Dermis microvascular lymphatic vessel endothelial cell (primary cell): Measurements from ENCODE around the gene KLHL1. TPM values are rescaled to one million over a fixed set of nuclear protein-coding genes. Genes with fewer than 3 reads are reported as not detected.

Experiments used
- DNase-seq, 2 donors: peaks; one replicate each; pipeline versions ENCODE4 v3.0.0 to v3.0.0-alpha.2; 2010; ENCODE audit warnings: low read depth in 2 of 2
- total RNA-seq: library from RNA; depleted of rRNA; stranded (reverse); fragments of >200 nt; gene quantifications from 2 replicates; pipeline ENCODE4 v1.2.1, GENCODE V29; 2014

KLHL1 gene
- total RNA-seq, 1 donor from 2014 or later: not detected

DNA sequence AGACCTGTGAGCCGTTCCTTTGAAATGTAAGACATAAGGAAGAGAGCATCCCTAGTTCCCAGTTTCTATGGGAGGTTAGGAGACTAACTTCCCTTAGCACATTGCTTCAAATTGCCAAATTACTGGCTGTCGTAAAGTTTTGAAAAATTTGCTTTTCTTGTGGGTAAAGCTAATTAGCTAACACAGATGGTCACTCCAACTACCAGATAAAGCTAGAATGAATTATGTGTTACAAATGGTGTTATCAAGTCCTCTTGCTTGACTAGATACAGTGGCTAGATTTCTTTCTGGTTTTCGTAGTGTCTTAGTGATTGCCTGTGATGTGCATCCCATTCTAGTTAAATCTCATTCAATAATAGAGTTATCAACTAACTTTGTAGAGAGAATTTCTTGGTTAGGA lies 417.3 kb downstream of the KLHL1 start:
- DNase-seq: no peak

DNA sequence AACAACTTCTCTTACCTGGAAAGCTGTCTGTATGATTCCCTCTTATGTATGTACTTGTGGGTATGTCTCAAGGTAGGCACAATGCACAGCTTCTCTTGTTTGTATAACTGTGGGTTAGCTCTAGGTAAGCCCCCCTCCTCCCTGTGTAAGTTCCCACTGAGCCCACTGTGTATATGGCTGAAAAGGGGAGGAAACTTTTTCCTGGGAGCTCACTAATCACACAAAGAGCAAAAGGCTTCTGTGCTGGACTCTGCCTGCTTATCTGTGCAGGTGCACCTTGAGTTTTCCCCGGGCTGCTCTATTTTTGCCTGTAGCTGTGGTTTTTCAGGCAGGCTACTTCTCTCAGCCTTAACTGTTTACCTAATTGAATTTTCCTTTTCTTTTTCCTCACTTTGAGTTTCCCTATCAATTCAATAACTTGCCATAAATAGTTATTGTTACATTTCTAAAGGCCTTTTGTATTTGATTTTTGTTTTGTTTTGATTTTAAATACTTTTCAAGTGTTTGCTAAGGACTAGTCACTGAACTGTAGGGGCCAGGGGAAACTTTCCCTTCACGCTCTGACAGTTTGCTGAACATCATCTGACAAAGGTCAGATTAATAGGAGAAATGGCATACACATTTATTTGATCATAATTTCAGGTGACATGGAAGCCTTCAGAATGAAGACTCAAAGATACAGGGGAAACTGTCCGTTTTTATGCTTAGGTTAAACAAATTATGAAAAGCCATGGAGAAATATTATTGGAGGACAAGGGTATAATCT lies 424.1 kb downstream of the KLHL1 start:
- DNase-seq: no peak

DNA sequence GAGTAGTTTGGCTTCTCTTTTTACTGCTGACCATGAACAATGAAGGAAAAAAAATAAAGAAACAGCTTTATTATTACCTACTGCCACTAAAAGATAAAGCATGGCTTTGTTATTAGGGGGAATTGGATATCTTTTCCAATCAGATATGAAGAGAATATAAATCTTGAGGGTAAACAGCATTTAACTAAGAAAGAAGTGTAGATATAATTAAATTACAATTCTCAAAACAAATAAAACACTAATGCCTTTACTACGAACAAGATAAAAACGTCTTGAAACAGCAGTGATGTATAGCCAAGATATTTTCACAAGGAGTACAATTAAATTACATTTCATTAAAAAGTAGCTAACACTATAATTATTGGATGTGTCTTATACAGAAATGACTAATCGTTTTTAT lies 426.5 kb downstream of the KLHL1 start:
- DNase-seq: no peak

DNA sequence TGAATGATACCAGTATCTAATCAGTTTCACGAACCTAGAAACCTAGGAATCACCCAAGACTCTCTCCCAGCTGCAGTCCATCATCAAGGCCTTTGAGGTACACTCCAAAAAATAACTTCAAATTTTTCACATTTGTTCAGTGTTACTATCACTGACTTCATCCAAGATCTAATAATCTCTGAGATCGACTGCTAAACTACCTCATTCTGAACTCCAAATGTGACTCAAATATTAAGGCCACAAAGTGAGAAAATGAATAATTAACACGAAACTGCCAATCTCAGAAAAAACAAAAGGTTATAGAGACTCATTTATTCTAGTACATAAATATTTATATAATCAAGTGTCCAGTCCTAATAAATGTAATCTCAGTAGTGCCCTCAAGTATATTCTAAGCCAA lies 430.9 kb downstream of the KLHL1 start:
- no peak for DNase-seq

DNA sequence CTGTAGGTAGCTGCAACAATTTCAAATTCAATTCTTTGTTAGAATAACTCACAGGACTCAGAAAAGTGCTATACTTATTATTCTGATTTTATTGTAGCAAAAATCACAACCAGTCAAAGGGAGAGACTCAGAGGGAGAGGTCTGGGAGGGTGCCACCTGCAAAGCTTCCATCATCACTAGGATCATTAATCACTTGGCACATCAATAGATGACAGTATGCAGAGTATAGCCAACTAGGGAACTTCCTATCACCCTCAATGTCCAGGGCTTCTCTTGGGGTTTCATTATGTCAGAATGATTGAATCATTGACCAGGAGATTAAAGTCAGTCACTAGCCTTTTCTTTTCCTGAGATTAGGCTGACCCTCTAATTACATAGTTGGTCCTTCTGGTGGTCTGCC lies 432.0 kb downstream of the KLHL1 start:
- DNase-seq: no peak

DNA sequence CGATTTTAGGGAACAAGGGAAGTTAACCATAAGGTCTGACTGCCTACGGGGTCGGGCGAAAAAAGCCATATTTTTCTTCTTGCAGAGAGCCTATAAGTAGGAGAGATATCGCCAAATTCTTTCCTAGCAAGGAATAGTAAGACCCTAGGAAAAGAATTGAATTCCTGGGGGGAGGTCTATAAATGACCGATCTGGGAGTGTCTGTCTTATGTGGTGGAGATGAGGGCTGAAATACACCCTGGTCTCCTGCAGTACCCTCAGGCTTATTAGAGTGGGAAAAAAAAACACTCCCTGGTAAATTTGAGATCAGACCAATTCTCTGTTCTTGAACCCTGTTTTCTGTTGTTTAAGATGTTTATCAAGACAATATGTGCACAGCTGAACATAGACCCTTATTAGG lies 448.1 kb downstream of the KLHL1 start:
- DNase-seq: no peak

DNA sequence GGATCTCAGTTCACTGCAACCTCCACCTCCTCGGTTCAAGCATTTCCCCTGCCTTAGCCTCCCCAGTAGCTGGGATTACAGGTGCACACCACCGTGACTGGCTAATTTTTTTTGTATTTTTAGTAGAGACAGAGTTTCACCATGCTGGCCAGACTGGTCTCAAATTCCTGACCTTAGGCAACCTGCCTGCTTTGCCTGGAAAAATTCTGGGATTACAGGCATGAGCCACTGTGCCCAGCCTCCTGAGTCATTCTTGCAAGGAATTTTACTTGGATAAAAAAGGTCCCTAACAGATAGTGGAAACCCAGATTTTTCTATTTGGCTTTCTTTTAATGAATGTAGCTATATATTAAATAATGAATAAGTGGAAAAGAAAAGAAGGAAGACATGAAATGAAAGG lies 450.6 kb downstream of the KLHL1 start:
- DNase-seq: no peak

DNA sequence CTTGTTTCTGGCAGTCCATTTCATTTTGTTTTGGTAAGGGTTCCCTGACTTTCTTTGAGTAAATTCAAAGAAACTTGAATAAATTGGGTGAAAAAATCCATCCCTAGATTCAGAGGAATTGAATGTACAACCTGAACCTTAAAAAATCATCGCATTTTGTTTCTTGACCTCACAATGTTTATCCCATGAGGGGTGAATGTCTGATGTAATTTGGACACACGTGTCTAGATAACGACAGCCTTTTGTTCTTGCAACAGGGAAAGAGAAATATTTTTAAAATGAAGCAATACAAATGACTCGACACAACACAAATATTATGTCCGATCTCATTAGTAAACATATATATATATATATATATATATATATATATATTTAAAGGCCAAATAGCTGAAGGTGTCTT lies 453.9 kb downstream of the KLHL1 start:
- no peak for DNase-seq

Other genes starting within 250 kb of the KLHL1 start
- not detected in 2 replicates for gene ATXN8OS, start 626 bp downstream of the KLHL1 start, total RNA-seq